ENCODE results near the gene RAN. TPM values are rescaled to one million over a fixed set of nuclear protein-coding genes. Genes with fewer than 3 reads are reported as not detected.
"Not testable (repeated sequence)": the region's sequence is repeated elsewhere in the genome, so short reads cannot be mapped to it uniquely, and the experiment has no call there.

Gene RAN
- total RNA-seq, 1 experiment from 2014 or later = 1,052 TPM

GRCh38 chr12:130878193-130879185, 6.6 kb downstream of the RAN start:
- no peak for DNase-seq (ENCODE audit: low read depth)

DNA sequence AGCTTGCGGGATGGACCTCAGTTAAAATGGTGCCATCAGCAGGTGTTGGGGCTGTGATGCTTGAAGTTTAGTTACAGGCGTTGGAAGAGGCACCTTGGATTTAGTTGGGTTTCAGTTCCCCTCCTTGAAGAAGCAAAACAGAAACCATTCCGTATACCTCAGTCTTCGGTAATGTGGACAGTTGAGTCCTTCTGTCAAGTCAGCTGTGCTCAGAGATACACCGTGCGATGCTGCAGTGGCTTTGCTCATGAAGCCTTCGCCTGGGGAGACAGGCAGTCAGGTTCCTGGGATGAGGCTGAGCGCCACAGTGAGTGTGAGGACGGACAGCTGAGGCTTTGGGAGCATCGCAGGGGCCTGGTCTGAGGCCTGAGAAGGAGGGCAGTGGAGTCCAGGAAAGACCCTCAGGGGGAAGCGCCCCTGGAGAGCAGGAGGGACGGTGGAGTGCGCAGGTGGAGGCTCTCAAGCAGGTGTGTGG, 7.4 kb downstream of the RAN start:
- DNase-seq (ENCODE audit: low read depth) = no peak

DNA sequence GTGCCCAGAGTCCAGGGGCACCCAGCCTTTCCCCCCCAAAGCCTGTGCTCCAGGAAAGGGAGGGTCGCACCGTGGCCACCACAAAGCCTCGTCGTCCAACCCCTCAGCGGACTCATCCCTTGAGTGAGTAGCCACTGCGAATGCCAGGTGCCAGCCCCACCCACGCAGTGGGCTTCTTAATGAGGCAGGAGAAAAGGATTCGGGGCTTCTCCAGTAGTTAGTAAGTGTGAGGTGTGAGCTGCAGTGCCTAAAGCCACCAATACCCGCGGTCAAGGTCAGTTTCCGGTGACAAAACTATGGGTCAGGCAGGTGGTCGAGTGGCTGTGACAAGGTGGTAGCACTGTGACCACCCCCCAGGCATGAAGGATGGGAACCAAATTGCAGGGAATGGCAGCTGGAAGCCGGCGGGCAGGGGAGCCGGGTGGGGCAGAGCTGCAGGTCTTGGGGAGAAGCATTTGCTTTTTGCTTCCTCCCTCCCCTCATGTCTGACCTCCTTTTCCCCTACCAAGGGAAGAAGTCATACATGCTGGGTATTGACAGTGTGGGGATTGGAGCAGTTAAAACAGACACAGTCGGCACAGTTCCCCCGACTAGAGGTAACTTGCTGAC, 8.0 kb downstream of the RAN start:
- DNase-seq (ENCODE audit: low read depth) = no peak

DNA sequence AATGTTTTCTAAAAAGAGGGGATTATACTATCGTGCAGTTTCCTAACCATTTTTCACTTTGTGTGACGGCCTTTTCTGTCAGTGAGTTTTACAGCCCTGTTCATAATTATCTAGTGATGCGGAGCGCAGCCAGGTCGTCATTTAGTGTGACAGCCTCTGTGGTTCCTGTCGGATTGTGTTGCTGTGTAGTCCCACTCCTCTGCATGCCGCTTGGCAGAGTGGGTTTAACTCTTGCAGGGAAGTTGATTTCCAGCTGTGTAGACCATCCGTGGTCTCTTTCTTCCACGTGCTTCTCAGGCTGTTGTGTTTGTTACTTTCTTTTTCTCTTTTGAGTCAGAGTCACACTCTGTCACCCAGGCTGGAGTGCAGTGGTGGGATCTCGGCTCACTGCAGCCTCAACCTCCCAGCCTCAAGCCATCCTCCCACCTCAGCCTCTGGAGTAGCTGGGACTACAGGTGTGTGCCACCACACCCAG, 8.6 kb downstream of the RAN start:
- DNase-seq (ENCODE audit: low read depth) = no peak

DNA sequence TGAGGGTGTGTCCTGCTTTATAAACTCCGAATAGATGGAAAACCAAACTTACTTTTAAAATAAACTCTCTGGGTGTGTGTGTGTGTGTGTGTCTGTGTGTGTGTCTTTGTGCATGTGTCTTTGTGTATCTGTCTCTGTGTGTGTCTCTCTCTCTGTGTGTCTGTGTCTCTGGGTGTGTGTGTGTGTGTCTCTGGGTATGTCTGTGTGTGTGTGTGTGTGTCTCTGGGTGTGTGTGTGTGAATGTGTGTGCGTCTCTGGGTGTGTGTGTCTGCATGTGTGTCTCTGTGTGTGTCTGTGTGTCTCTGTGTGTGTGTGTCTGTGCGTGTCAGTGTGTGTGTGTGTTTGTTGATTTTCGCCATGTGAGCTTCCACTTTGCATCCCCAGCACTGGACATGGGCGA, 9.2 kb downstream of the RAN start:
- DNase-seq (ENCODE audit: low read depth) = no peak

DNA sequence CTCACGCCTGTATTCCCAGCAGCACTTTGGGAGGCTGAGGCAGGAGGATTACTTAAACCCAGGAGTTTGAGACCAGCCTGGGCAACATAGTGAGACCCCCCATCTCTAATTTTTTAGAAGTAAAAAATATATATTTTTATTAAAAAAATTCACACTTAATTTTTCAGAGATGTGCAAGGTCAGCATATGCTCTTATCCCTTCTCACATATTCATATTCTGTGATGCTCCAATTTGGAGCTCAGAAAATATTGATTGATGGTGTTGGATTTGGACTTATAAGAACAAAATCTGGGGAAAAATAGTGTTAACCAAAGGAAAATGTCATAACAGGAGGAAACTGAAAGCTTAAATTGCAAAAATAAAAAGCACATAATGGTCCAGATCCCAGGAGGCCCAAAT, 9.7 kb downstream of the RAN start:
- no peak for DNase-seq (ENCODE audit: low read depth)

- not testable (repeated sequence) for DNase-seq (ENCODE audit: low read depth)
These were observed 15.3 kb downstream of the RAN start for GRCh38 chr12:130887190-130887589.

- DNase-seq (ENCODE audit: low read depth) = no peak
These were observed 32.2 kb downstream of the RAN start for GRCh38 chr12:130904064-130904463.

DNA sequence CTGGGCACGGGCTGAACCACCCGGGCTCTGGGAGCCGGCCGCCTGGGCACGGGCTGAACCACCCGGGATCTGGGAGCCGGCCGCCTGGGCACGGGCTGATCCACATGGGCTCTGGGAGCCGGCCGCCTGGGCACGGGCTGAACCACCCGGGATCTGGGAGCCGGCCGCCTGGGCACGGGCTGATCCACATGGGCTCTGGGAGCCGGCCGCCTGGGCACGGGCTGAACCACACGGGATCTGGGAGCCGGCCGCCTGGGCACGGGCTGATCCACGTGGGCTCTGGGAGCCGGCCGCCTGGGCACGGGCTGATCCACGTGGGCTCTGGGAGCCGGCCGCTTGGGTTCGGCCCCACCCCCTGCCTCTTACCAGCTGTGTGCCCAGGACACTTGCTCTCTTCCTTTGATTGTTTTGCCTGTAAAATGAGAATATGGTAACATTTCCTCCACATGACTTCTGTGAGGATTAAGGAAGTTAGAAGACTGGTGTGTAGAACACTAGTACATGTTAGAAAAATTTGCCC, 33.1 kb downstream of the RAN start:
- not testable (repeated sequence) for DNase-seq (ENCODE audit: low read depth)

DNA sequence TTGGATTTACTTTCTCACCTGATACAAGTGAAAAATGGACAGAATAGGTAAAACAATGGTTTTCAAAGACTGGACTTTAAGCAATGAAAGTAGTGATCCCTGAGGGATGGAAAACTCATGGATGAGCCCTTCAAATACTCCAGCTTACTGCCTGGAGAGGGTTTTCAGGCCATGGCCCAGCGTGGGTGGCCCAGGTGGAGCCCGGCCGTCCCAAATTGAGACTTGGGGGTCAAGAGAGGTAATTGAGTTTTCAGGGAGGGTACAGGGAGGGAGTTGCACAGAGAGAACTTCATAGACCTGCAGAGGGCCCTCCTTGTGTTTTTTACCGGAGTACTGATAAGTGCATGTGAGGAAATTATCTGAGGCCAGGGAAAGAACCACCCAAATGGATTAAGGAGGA, 37.2 kb downstream of the RAN start:
- no peak for DNase-seq (ENCODE audit: low read depth)

DNA sequence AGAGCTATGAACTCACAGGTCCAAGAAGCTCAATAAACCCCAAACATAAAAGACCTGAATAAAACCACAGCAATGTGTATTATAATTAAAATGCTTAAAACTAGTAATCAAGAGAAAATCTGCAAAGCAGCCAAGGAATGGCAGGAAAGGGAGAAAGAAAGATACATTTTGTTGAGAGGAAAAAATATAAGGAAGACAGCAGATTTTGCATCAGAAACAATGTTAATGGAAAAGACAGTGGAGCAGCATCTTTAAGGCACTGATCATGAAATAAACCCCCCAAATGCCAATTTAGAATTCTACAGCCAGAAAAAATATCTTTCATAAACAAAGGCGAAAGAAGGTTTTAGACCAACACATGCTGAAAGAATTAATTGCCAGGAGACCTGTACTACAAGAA, 39.3 kb downstream of the RAN start:
- DNase-seq (ENCODE audit: low read depth) = no peak

DNA sequence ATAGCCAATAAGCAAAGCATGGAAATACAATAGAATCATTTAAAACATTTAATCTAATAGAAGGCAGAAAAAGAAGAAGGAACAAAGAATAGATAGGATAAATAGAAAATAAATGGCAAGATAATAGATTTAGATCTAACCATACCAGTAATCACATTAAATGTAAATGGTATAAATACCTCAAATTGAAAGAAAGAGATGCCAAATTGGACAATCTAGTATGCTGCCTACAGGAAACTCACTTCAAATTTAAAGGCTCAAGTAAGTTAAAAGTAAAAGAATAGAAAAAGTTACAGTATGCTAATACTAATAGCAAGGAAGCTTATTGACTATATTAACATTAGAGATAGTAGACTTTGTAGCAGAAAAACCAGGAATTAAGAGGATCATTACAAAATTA, 40.1 kb downstream of the RAN start:
- no peak for DNase-seq (ENCODE audit: low read depth)

DNA sequence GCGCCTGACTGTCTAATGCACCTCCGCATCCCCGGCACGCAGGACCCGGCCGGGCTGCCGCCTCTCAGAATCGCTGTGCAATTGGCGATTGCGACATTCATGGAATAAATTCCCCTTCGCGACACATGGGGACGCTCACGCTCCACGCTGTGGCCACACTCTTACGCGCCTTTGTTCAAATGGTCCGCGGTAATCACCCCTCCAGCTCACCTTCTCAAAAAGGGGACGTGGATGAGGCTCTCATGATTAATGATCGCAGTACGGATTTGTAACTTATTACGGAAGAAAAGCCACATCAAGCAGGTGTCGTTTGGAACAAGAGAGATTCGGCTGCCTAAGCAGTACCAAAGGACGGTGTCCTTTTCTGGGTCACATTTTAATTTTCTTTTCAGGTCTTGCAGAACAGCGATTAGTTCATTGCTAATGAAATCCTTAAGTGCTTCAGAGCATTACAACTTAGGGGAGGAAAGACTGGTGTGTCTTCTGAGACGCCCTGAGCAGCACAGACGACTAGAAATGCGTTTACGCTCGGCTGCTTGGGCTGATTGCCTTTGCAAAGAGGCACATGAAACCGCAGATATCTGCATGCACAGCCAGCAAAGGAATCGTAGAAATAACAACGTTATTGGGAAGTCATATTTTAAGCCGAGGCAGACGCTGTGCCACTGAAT, 44.5 kb downstream of the RAN start:
- DNase-seq (ENCODE audit: low read depth) = peak; percentile 4

GRCh38 chr12:130917607-130918006, 45.7 kb downstream of the RAN start:
- DNase-seq (ENCODE audit: low read depth) = no peak

- no peak for DNase-seq (ENCODE audit: low read depth)
These were observed 47.2 kb downstream of the RAN start for GRCh38 chr12:130919086-130919485.

DNA sequence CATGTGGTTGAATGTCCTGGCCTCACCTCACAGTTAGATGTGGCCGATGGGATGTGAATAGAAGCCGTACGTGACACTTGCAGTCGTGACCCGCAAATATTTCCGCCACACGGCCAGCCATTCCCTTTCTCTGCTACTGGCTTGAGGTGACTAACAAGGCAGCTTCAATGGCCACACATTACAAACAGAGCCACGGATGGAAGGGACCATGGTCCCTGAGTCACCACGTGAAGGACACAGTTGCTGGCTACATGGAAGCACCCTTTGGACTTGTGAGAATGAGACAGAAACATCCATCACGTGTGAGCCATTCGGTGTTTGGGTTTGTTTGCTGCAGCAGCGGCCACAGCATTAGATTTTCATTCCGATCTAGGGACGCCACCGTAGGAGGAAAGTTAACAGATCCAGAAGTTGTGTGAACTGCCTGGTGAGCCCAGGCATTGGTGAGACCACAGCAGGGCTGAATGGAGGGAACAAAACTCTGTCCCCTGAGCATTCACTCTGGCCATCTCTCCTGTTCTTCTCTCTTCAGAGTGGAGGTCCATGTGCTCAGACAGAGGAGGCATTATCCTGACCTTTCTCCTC, 48.3 kb downstream of the RAN start:
- no peak for DNase-seq (ENCODE audit: low read depth)

DNA sequence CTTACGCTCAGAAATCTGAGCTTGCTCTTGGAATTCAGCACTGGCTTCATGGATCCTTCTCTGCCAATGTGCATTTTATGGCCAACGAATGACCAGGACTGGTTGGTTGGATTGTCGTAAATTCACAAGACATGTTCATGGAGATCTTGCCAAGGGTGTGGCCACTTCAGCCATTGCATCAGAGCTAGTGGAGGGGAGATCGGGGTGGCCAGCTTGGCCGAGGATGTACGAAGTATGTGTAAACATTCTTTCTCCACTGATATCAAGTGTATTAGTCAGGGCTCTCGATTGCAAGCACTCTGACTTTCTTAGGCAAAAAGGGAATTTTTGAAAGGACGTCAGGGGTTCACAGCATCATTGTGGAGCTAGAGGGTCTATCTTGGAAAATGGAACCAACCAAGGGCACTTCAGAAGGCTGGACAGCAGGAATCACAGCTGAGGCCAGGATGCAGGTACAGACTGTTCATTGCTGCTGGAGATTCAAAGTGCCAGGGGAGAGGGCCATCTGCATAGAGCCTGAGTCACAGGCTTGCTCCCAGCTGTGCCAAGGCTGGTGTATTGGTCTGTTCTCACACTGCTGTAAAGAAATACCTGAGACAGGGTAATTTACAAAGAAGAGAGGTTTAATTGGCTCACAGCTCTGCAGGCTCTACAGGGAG, 49.0 kb downstream of the RAN start:
- no peak for DNase-seq (ENCODE audit: low read depth)

GRCh38 chr12:130922511-130922953, 50.7 kb downstream of the RAN start:
- DNase-seq (ENCODE audit: low read depth) = no peak

GRCh38 chr12:130924966-130925665, 53.2 kb downstream of the RAN start:
- DNase-seq (ENCODE audit: low read depth) = no peak

DNA sequence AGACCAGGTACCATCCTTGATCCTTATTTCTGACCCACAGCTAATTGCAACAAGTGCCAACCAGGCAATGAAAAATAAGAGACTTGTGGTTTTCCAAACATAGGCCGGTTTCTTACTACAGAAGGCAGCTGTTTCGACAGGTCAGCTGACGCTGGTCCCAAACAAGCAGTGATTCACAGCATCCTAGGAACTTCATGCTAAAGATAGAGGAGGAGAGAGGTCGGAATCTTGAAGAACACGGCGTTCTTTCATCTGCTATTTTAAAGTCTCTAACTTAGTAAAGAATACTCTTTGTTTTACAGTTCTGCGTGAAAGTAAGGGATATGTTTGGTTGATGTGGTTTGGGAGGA, 53.8 kb downstream of the RAN start:
- peak; percentile 9 for DNase-seq (ENCODE audit: low read depth)

Data from RPMI7951 (cell line).